Measurements from ENCODE around the gene PTPN2.
"Not testable (repeated sequence)": the region's sequence is repeated elsewhere in the genome, so short reads cannot be mapped to it uniquely, and the experiment has no call there.

Gene PTPN2

GRCh38 chr18:12777500-12777944, 106.5 kb downstream of the PTPN2 start:
- no peak overlapping the region for H3K27ac ChIP-seq
- DNase-seq (ENCODE audit: low read depth, low spot score): no peak

- no peak overlapping the region for H3K27ac ChIP-seq
- no peak for DNase-seq (ENCODE audit: low read depth, low spot score)
Measured at GRCh38 chr18:12776821-12777471, 107.1 kb downstream of the PTPN2 start.

- H3K27ac ChIP-seq; DNase-seq (ENCODE audit: low read depth, low spot score): not testable (repeated sequence)
Measured at GRCh38 chr18:12776415-12776814, 107.6 kb downstream of the PTPN2 start.

GRCh38 chr18:12774982-12775381, 109.1 kb downstream of the PTPN2 start:
- DNase-seq (ENCODE audit: low read depth, low spot score): no peak
- no peak overlapping the region for H3K27ac ChIP-seq

GRCh38 chr18:12773369-12773768, 110.7 kb downstream of the PTPN2 start:
- H3K27ac ChIP-seq: no peak overlapping the region

GRCh38 chr18:12772111-12772510, 111.9 kb downstream of the PTPN2 start:
- no peak overlapping the region for H3K27ac ChIP-seq
- no peak for DNase-seq (ENCODE audit: low read depth, low spot score)

More at GRCh38 chr18:12773369-12773768, 110.7 kb downstream of the PTPN2 start:
- DNase-seq (ENCODE audit: low read depth, low spot score): no peak

- DNase-seq (ENCODE audit: low read depth, low spot score): peak; percentile 26
Measured at GRCh38 chr18:12770469-12771219, 113.4 kb downstream of the PTPN2 start.

GRCh38 chr18:12769644-12770440, 114.2 kb downstream of the PTPN2 start:
- DNase-seq (ENCODE audit: low read depth, low spot score): no peak
- peak overlapping the region; percentile 35 for H3K27ac ChIP-seq

More at GRCh38 chr18:12770469-12771219, 113.4 kb downstream of the PTPN2 start:
- H3K27ac ChIP-seq: peak overlapping the region; percentile 35

- DNase-seq (ENCODE audit: low read depth, low spot score): no peak
- no peak overlapping the region for H3K27ac ChIP-seq
Measured at GRCh38 chr18:12769136-12769535, 114.9 kb downstream of the PTPN2 start.

- no peak overlapping the region for H3K27ac ChIP-seq
- no peak for DNase-seq (ENCODE audit: low read depth, low spot score)
Measured at GRCh38 chr18:12768625-12769024, 115.4 kb downstream of the PTPN2 start.

- H3K27ac ChIP-seq: no peak overlapping the region
- no peak for DNase-seq (ENCODE audit: low read depth, low spot score)
Measured at GRCh38 chr18:12767580-12768155, 116.4 kb downstream of the PTPN2 start.

GRCh38 chr18:12766986-12767433, 117.0 kb downstream of the PTPN2 start:
- no peak overlapping the region for H3K27ac ChIP-seq
- no peak for DNase-seq (ENCODE audit: low read depth, low spot score)

- no peak for DNase-seq (ENCODE audit: low read depth, low spot score)
Measured at GRCh38 chr18:12765586-12765985, 118.5 kb downstream of the PTPN2 start.

GRCh38 chr18:12765126-12765525, 118.9 kb downstream of the PTPN2 start:
- H3K27ac ChIP-seq: no peak overlapping the region
- no peak for DNase-seq (ENCODE audit: low read depth, low spot score)

More at GRCh38 chr18:12765586-12765985, 118.5 kb downstream of the PTPN2 start:
- no peak overlapping the region for H3K27ac ChIP-seq

GRCh38 chr18:12758566-12758965, 125.5 kb downstream of the PTPN2 start:
- not testable (repeated sequence) for H3K27ac ChIP-seq; DNase-seq (ENCODE audit: low read depth, low spot score)

GRCh38 chr18:12756619-12757239, 127.3 kb downstream of the PTPN2 start:
- not testable (repeated sequence) for DNase-seq (ENCODE audit: low read depth, low spot score); H3K27ac ChIP-seq

GRCh38 chr18:12755606-12756005, 128.4 kb downstream of the PTPN2 start:
- not testable (repeated sequence) for H3K27ac ChIP-seq

GRCh38 chr18:12754511-12754910, 129.5 kb downstream of the PTPN2 start:
- no peak for DNase-seq (ENCODE audit: low read depth, low spot score)
- H3K27ac ChIP-seq: no peak overlapping the region

More at GRCh38 chr18:12755606-12756005, 128.4 kb downstream of the PTPN2 start:
- DNase-seq (ENCODE audit: low read depth, low spot score): not testable (repeated sequence)

GRCh38 chr18:12751891-12752290, 132.1 kb downstream of the PTPN2 start:
- no peak for DNase-seq (ENCODE audit: low read depth, low spot score)
- H3K27ac ChIP-seq: no peak overlapping the region

- no peak overlapping the region for H3K27ac ChIP-seq
- no peak for DNase-seq (ENCODE audit: low read depth, low spot score)
Measured at GRCh38 chr18:12751503-12751884, 132.5 kb downstream of the PTPN2 start.

Measured in epithelial cell of prostate (primary cell).